HCT116 (cell line): ENCODE measurements around the gene PIP4K2B. TPM values are rescaled to one million over a fixed set of nuclear protein-coding genes. Genes with fewer than 3 reads are reported as not detected.
"Not testable (repeated sequence)": the region's sequence is repeated elsewhere in the genome, so short reads cannot be mapped to it uniquely, and the experiment has no call there.

Experiments
- ATAC-seq: fragments of 200-7000 bp; cut with Tn5 transposase; 2 replicates; pipeline ENCODE4 v1.9.1; 2020; ENCODE audit warnings: mild to moderate bottlenecking, moderate library complexity
- BruUV-seq: library from RNA; stranded (reverse); fragments of 400-500 nt; replicated peaks from 2 replicates; lab custom pipeline; 2021; lab: Mats Ljungman, UMichigan
- CTCF ChIA-PET: fragments of 300-600 bp; sonication (Branson Sonifier 250); formaldehyde crosslinking; loops from one replicate; lab custom pipeline; 2021; ENCODE audit warnings: antibody characterized with exemption; lab: Charles Lee
- POLR2A ChIA-PET: fragments of 300-600, 350-600 bp; sonication (Branson Sonifier 250); formaldehyde crosslinking; loops from one replicate; lab custom pipeline; 2021; ENCODE audit warnings: antibody characterized with exemption; lab: Charles Lee
- RAD21 ChIA-PET, 2 experiments: fragments of 300-600 bp; sonication (Branson Sonifier 250); formaldehyde crosslinking; loops; one replicate each; lab custom pipeline; 2023; ENCODE audit warnings: low total read pairs in 2 of 2; ENCODE audit not compliant: uncharacterized antibody in 2 of 2, unreplicated experiment in 2 of 2, low non-redundant PET in 1 of 2; lab: Charles Lee
- DNase-seq: peaks from one replicate; pipeline ENCODE4 v3.0.0-alpha.2; 2010; ENCODE audit warnings: low read depth, low spot score
- H2AFZ ChIP-seq: fragments of 200-600 bp; shearing (Covaris generic), sonication (generic); 2 replicates; pipeline ENCODE4 v1.6.1; 2017; ENCODE audit warnings: low read depth, mixed run types, mixed read lengths, antibody characterized with exemption, low read length; ENCODE audit not compliant: poor library complexity, severe bottlenecking
- H3K27ac ChIP-seq: 2 replicates; pipeline ENCODE4 v1.5.1; 2012; ENCODE audit warnings: low read depth, low read length
- H3K27me3 ChIP-seq: fragments of 200-600 bp; sonication (generic); 2 replicates; pipeline ENCODE4 v1.6.1; 2016; ENCODE audit warnings: mixed run types, low read length, mixed read lengths; ENCODE audit not compliant: insufficient read depth
- H3K36me3 ChIP-seq, 2 experiments: fragments of 200-500 bp in 1 of 2; fragments of 200-600 bp in 1 of 2; sonication (Bioruptor generic) in 1 of 2; sonication (generic) in 1 of 2; 2 replicates each; pipeline versions ENCODE4 v1.5.1 to v1.6.1; 2014 to 2016; ENCODE audit warnings: low read length in 2 of 2, inconsistent platforms in 1 of 2, mixed read lengths in 1 of 2, mixed run types in 1 of 2; ENCODE audit not compliant: insufficient read depth in 2 of 2, control insufficient read depth in 1 of 2
- H3K4me1 ChIP-seq, 2 experiments: fragments of 200-600 bp in 1 of 2; sonication (generic) in 1 of 2; 2 replicates each; pipeline versions ENCODE4 v1.5.1 to v1.6.1; 2012 to 2017; ENCODE audit warnings: low read length in 2 of 2, inconsistent platforms in 1 of 2, mild to moderate bottlenecking in 1 of 2, mixed read lengths in 1 of 2, mixed run types in 1 of 2, moderate library complexity in 1 of 2; ENCODE audit not compliant: insufficient read depth in 2 of 2, control insufficient read depth in 1 of 2
- H3K4me2 ChIP-seq: fragments of 200-600 bp; sonication (generic); 2 replicates; pipeline ENCODE4 v1.6.1; 2017; ENCODE audit warnings: mixed run types, low read length, mixed read lengths
- H3K4me3 ChIP-seq, 2 experiments: fragments of 200-600 bp in 1 of 2; sonication (generic) in 1 of 2; replicated peaks in 1 of 2; 2 replicates each; pipeline ENCODE4 v1.5.1; 2011 to 2016; ENCODE audit warnings: low read length in 2 of 2, control low read depth in 1 of 2, low read depth in 1 of 2, mild to moderate bottlenecking in 1 of 2, mixed read lengths in 1 of 2, mixed run types in 1 of 2
- H3K79me2 ChIP-seq: fragments of 200-600 bp; sonication (generic); 2 replicates; pipeline ENCODE4 v1.6.1; 2017; ENCODE audit warnings: mild to moderate bottlenecking, mixed run types, low read length, moderate library complexity, mixed read lengths; ENCODE audit not compliant: insufficient read depth
- H3K9ac ChIP-seq: fragments of 200-600 bp; sonication (generic); 2 replicates; pipeline ENCODE4 v1.6.1; 2016; ENCODE audit warnings: low read length, mixed read lengths
- H3K9me2 ChIP-seq: fragments of 200-600 bp; sonication (generic), shearing (Covaris generic); 2 replicates; pipeline ENCODE4 v1.6.1; 2017; ENCODE audit warnings: mixed run types, mild to moderate bottlenecking, moderate library complexity; ENCODE audit not compliant: insufficient read depth
- H3K9me3 ChIP-seq, 2 experiments: fragments of 200-500 bp in 1 of 2; fragments of 200-600 bp in 1 of 2; sonication (Bioruptor generic) in 1 of 2; sonication (generic) in 1 of 2; 2 replicates each; pipeline ENCODE4 v1.6.1; 2014 to 2017; ENCODE audit warnings: low read length in 2 of 2, mixed read lengths in 2 of 2, inconsistent platforms in 1 of 2, low read depth in 1 of 2, mild to moderate bottlenecking in 1 of 2, mixed run types in 1 of 2, moderate library complexity in 1 of 2; ENCODE audit not compliant: control insufficient read depth in 1 of 2, insufficient read depth in 1 of 2
- H4K20me1 ChIP-seq: fragments of 200-600 bp; sonication (generic), shearing (Covaris generic); 2 replicates; pipeline ENCODE4 v1.6.1; 2017; ENCODE audit warnings: mixed run types, mild to moderate bottlenecking, moderate library complexity; ENCODE audit not compliant: insufficient read depth
- CEBPB ChIP-seq: IDR thresholded peaks from 2 replicates; pipeline ENCODE4 v1.6.1; 2012; ENCODE audit warnings: low read depth
- CTCF ChIP-seq, 3 experiments: fragments of 200-600 bp in 1 of 3; sonication (generic) in 1 of 3; IDR thresholded peaks in 2 of 3; conservative IDR thresholded peaks in 1 of 3; 2 replicates each; pipeline ENCODE4 v1.5.1; 2012 to 2017; ENCODE audit warnings: low read depth in 2 of 3, low read length in 2 of 3, antibody characterized with exemption in 1 of 3, borderline replicate concordance in 1 of 3, control low read depth in 1 of 3, mild to moderate bottlenecking in 1 of 3, mixed read lengths in 1 of 3, mixed run types in 1 of 3, moderate library complexity in 1 of 3; ENCODE audit not compliant: insufficient read depth in 1 of 3
- ELF1 ChIP-seq: IDR thresholded peaks from 2 replicates; pipeline ENCODE4 v1.6.1; 2012; ENCODE audit warnings: low read depth, borderline replicate concordance
- EZH2 ChIP-seq: fragments of 200-600 bp; sonication (generic); IDR thresholded peaks from 2 replicates; pipeline ENCODE4 v1.6.1; 2017; ENCODE audit warnings: antibody characterized with exemption, mixed run types
- EZH2phosphoT487 ChIP-seq: fragments of 200-600 bp; IDR thresholded peaks from 2 replicates; pipeline ENCODE4 v1.6.1; 2018; ENCODE audit warnings: antibody characterized with exemption, borderline replicate concordance
- FOSL1 ChIP-seq: IDR thresholded peaks from 2 replicates; pipeline ENCODE4 v1.6.1; 2012; ENCODE audit warnings: low read depth
- JUND ChIP-seq: IDR thresholded peaks from 2 replicates; pipeline ENCODE4 v1.6.1; 2012
- POLR2A ChIP-seq: IDR thresholded peaks from 2 replicates; pipeline ENCODE4 v1.7.0; 2011; ENCODE audit warnings: borderline replicate concordance; ENCODE audit not compliant: insufficient read depth, insufficient read length; ENCODE audit errors: extremely low read depth
- POLR2AphosphoS5 ChIP-seq: IDR thresholded peaks from 2 replicates; pipeline ENCODE4 v1.6.1; 2011; ENCODE audit warnings: mild to moderate bottlenecking, low read depth, low read length, moderate library complexity
- REST ChIP-seq: IDR thresholded peaks from 2 replicates; pipeline ENCODE4 v1.6.1; 2012; ENCODE audit warnings: low read depth
- SIN3A ChIP-seq: IDR thresholded peaks from 2 replicates; pipeline ENCODE4 v1.6.1; 2012; ENCODE audit warnings: low read depth
- SRF ChIP-seq: IDR thresholded peaks from 2 replicates; pipeline ENCODE4 v1.6.1; 2012; ENCODE audit warnings: low read depth
- YY1 ChIP-seq: IDR thresholded peaks from 2 replicates; pipeline ENCODE4 v1.6.1; 2011; ENCODE audit warnings: low read length, low read depth, moderate library complexity, mild to moderate bottlenecking; ENCODE audit not compliant: insufficient replicate concordance; ENCODE audit errors: extremely low read depth
- ZNF274 ChIP-seq: fragments of 200-500 bp; sonication (Bioruptor generic); IDR thresholded peaks from 2 replicates; pipeline ENCODE4 v1.6.1; 2014; ENCODE audit warnings: mild to moderate bottlenecking, low read depth, low read length, inconsistent platforms
- intact Hi-C: fragments of 100-400 bp; cut with micrococcal nuclease; formaldehyde crosslinking; loops from 2 replicates; pipeline ENCODE4 v1.10.0; 2022
- total RNA-seq: library from RNA; stranded (reverse); gene quantifications from one replicate; pipeline ENCODE4 v1.2.1, GENCODE V29; 2021; ENCODE audit not compliant: unreplicated experiment
- TF ChIP-seq, protein P1 (sequence below): IDR thresholded peaks from 2 replicates; pipeline ENCODE4 v1.6.1; 2012

PIP4K2B gene
- total RNA-seq, 1 experiment from 2014 or later, result 40.3 TPM

- H3K9ac ChIP-seq, H3K27ac ChIP-seq, intact Hi-C loops, POLR2A ChIA-PET, H3K4me3 ChIP-seq, H4K20me1 ChIP-seq, H3K36me3 ChIP-seq, H3K9me3 ChIP-seq, CTCF ChIA-PET, H3K4me1 ChIP-seq, H3K4me2 ChIP-seq, ATAC-seq, H2AFZ ChIP-seq, DNase-seq, H3K9me2 ChIP-seq, RAD21 ChIA-PET, H3K27me3 ChIP-seq, BruUV-seq: not testable (repeated sequence)
- peaks cover 31% of the 10 kb centered on the region for H3K79me2 ChIP-seq
Observed at GRCh38 chr17:38790148-38790707, 9.1 kb downstream of the PIP4K2B start.

DNA sequence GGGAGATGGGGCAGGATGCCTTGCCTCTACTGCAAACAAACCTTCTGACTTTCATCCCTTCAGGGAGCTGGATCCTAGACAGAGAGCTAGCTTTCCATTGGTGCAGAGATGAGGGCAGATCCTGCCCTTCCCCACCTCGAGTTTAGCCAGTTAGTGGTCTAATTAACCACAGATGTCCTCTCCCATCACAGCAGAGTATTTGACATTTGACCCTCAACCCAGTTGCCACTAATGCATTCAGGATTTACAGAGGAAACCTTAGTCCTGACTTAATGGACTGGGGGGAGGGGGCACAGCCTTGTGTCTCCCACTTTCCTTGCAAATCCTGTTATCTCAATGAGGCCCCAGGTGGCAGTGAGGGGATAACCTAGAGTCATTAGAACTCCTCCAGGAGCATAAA is 10.2 kb downstream of the PIP4K2B start:
- Histone ChIP-seq H4K20me1 (no peaks in the 10 kb centered on the region), H3K27ac (no peak overlapping the region), H3K4me2 (no peak overlapping the region), H3K9me3 (no peaks in the 10 kb centered on the region), H3K4me3 (no peak overlapping the region), H3K36me3 (peaks cover 8 to 13% of the 10 kb centered on the region in 2 experiments; a peak in 3 of 4 replicates), H3K4me1 (no peaks in the 10 kb centered on the region), H3K9me2 (no peaks in the 10 kb centered on the region), H3K79me2 (peaks cover 23% of the 10 kb centered on the region), H3K27me3 (no peaks in the 10 kb centered on the region), H2AFZ (no peak overlapping the region), H3K9ac (no peak overlapping the region)
- POLR2A ChIA-PET, result no interaction called here
- TF ChIP-seq POLR2AphosphoS5, result no peak
- TF ChIP-seq SRF, result no peak
- no peak for TF ChIP-seq FOSL1
- no peak for TF ChIP-seq YY1
- TF ChIP-seq POLR2A, result no peak
- no peak for TF ChIP-seq JUND
- TF ChIP-seq REST, result no peak
- no peak for TF ChIP-seq ZNF274
- TF ChIP-seq EZH2phosphoT487, result no peak
- TF ChIP-seq, protein P1, sequence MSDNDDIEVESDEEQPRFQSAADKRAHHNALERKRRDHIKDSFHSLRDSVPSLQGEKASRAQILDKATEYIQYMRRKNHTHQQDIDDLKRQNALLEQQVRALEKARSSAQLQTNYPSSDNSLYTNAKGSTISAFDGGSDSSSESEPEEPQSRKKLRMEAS, result no peak
- no peak for TF ChIP-seq SIN3A
- no peak for TF ChIP-seq CTCF (IDR thresholded peaks at IDR 0.05 in 2 of 3, conservative IDR thresholded peaks at IDR 0.05 in 1 of 3; ENCODE audit: borderline replicate concordance in 1 of 3, insufficient read depth in 1 of 3, low read depth in 2 of 3, low read length in 2 of 3)
- TF ChIP-seq EZH2, result no peak
- no peak for TF ChIP-seq ELF1
- no peak for TF ChIP-seq CEBPB
- DNase-seq (no peak), ATAC-seq (no peak)
- RAD21 ChIA-PET, result no interaction called here
- no TSS peak for BruUV-seq
- intact Hi-C loops, result no loop called here
- CTCF ChIA-PET, result no interaction called here
